OCI-LY3 (cell line): ENCODE data around the gene KCNH2.

Experiments
- H2AFZ ChIP-seq: fragments of 200-600, 300-600 bp; shearing (Covaris generic); 2 replicates; pipeline ENCODE4 v1.6.0; 2014; ENCODE audit warnings: antibody characterized with exemption, low read depth, low read length
- H3K27ac ChIP-seq: fragments of 200-600, 300-600 bp; sonication (generic); 2 replicates; pipeline ENCODE4 v1.5.1; 2014; ENCODE audit warnings: mild to moderate bottlenecking, low read length, moderate library complexity, mixed read lengths
- H3K27me3 ChIP-seq: fragments of 200-600, 300-600 bp; sonication (generic); 2 replicates; pipeline ENCODE4 v1.6.1; 2014; ENCODE audit warnings: low read depth, low read length, mixed read lengths
- H3K36me3 ChIP-seq: fragments of 200-600, 300-600 bp; sonication (generic); replicated peaks from 2 replicates; pipeline ENCODE3; 2014; ENCODE audit warnings: low read depth, low read length, mixed read lengths
- H3K4me1 ChIP-seq: fragments of 300-600, 200-600 bp; sonication (generic); 2 replicates; pipeline ENCODE4 v1.6.1; 2014; ENCODE audit warnings: low read length, mixed read lengths
- H3K4me2 ChIP-seq: fragments of 200-600, 300-600 bp; sonication (generic); 2 replicates; pipeline ENCODE4 v1.6.1; 2014; ENCODE audit warnings: low read length, mixed read lengths
- H3K4me3 ChIP-seq: fragments of 300-600, 200-600 bp; sonication (generic); 2 replicates; pipeline ENCODE4 v1.5.1; 2014; ENCODE audit warnings: antibody characterized with exemption, mild to moderate bottlenecking, low read length, moderate library complexity
- H3K79me2 ChIP-seq: fragments of 300-600, 200-600 bp; shearing (Covaris generic); 2 replicates; pipeline ENCODE4 v1.6.1; 2014; ENCODE audit warnings: mild to moderate bottlenecking, low read length, mixed read lengths
- H3K9ac ChIP-seq: fragments of 300-600, 200-600 bp; shearing (Covaris generic); 2 replicates; pipeline ENCODE4 v1.6.0; 2014; ENCODE audit warnings: mild to moderate bottlenecking, low read length, moderate library complexity
- H3K9me3 ChIP-seq: fragments of 200-600, 300-600 bp; shearing (Covaris generic); 2 replicates; pipeline ENCODE4 v1.6.1; 2014; ENCODE audit warnings: low read length, mixed read lengths; ENCODE audit not compliant: insufficient read depth
- H4K20me1 ChIP-seq: fragments of 200-600, 300-600 bp; sonication (generic); 2 replicates; pipeline ENCODE4 v1.6.1; 2016; ENCODE audit warnings: low read length, mixed read lengths; ENCODE audit not compliant: insufficient read depth
- EZH2phosphoT487 ChIP-seq: fragments of 200-600 bp; shearing (Covaris generic); IDR thresholded peaks from 2 replicates; pipeline ENCODE4 v1.6.1; 2018; ENCODE audit warnings: antibody characterized with exemption, mixed run types, low read depth
- TF ChIP-seq, protein P1 (sequence below): fragments of 200-600, 300-600 bp; sonication (generic); IDR thresholded peaks from 2 replicates; pipeline ENCODE4 v1.5.1; 2014; ENCODE audit warnings: antibody characterized with exemption, low read length, low read depth

The KCNH2 gene

GRCh38 chr7:151005566-151005965 is 27.4 kb upstream of the KCNH2 start:
- TF ChIP-seq, protein P1, sequence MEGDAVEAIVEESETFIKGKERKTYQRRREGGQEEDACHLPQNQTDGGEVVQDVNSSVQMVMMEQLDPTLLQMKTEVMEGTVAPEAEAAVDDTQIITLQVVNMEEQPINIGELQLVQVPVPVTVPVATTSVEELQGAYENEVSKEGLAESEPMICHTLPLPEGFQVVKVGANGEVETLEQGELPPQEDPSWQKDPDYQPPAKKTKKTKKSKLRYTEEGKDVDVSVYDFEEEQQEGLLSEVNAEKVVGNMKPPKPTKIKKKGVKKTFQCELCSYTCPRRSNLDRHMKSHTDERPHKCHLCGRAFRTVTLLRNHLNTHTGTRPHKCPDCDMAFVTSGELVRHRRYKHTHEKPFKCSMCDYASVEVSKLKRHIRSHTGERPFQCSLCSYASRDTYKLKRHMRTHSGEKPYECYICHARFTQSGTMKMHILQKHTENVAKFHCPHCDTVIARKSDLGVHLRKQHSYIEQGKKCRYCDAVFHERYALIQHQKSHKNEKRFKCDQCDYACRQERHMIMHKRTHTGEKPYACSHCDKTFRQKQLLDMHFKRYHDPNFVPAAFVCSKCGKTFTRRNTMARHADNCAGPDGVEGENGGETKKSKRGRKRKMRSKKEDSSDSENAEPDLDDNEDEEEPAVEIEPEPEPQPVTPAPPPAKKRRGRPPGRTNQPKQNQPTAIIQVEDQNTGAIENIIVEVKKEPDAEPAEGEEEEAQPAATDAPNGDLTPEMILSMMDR = no peak
- no peak for TF ChIP-seq EZH2phosphoT487
- Histone ChIP-seq H4K20me1 (no peaks in the 10 kb centered on the region), H2AFZ (no peak overlapping the region), H3K9ac (no peak overlapping the region), H3K4me2 (no peak overlapping the region), H3K79me2 (no peaks in the 10 kb centered on the region), H3K27ac (no peak overlapping the region), H3K9me3 (no peaks in the 10 kb centered on the region), H3K27me3 (peaks cover 2% of the 10 kb centered on the region; the same call in 1 of the 2 replicates), H3K4me1 (no peaks in the 10 kb centered on the region), H3K4me3 (no peak overlapping the region), H3K36me3 (no peaks in the 10 kb centered on the region)

DNA sequence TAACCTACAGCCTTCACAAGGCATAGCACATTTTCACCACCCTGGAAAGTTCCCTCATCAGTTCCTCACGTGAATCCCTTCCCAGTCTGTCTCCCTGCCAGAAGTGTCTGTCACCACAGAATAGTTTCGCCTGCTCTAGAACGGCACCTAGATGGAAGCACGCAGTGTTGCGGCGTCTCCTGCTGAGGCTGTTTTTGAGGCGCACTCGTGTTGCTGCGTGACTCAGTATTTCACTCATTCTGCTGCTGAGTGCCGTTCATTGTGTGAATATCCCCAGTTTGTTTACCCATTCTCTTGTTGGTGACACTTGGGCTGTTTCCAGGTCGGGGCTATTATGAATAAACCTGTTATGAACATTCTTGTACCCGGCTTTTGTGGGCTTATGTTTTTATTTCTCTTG is 25.5 kb upstream of the KCNH2 start:
- Histone ChIP-seq H3K4me1 (no peaks in the 10 kb centered on the region), H3K9me3 (no peaks in the 10 kb centered on the region), H4K20me1 (no peaks in the 10 kb centered on the region), H3K36me3 (no peaks in the 10 kb centered on the region), H3K4me2 (no peak overlapping the region), H2AFZ (no peak overlapping the region), H3K9ac (no peak overlapping the region), H3K27ac (no peak overlapping the region), H3K79me2 (no peaks in the 10 kb centered on the region), H3K4me3 (no peak overlapping the region), H3K27me3 (peaks cover 2% of the 10 kb centered on the region; the same call in 1 of the 2 replicates)
- no peak for TF ChIP-seq EZH2phosphoT487
- TF ChIP-seq, protein P1 = no peak

DNA sequence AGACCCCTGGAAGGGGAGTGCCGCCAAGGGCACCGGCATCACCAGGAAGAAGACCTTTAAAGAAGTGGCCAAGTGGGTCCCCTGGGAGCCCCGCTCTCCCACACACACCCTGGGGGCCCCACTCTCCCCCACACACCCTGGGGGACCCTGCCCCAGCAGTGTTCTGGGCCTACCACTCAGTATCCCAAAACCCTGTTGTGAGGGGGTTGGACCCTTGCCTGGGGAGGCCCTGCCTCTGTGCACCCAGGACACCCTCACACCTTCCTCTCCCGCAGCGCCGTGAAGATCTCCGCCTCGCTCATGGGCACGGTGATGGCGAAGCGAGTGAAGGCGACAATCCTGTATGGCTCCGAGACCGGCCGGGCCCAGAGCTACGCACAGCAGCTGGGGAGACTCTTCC is 23.4 kb upstream of the KCNH2 start:
- no peak overlapping the region for H3K4me2 ChIP-seq
- H3K4me3 ChIP-seq = no peak overlapping the region
- no peaks in the 10 kb centered on the region for H3K79me2 ChIP-seq
- H3K36me3 ChIP-seq = no peaks in the 10 kb centered on the region
- no peaks in the 10 kb centered on the region for H3K9me3 ChIP-seq
- H4K20me1 ChIP-seq = no peaks in the 10 kb centered on the region
- TF ChIP-seq, protein P1 = no peak
- no peak for TF ChIP-seq EZH2phosphoT487
- H3K9ac ChIP-seq = no peak overlapping the region
- H3K27me3 ChIP-seq = peaks cover 2% of the 10 kb centered on the region; the same call in 1 of the 2 replicates
- no peak overlapping the region for H2AFZ ChIP-seq
- no peaks in the 10 kb centered on the region for H3K4me1 ChIP-seq
- H3K27ac ChIP-seq = no peak overlapping the region

DNA sequence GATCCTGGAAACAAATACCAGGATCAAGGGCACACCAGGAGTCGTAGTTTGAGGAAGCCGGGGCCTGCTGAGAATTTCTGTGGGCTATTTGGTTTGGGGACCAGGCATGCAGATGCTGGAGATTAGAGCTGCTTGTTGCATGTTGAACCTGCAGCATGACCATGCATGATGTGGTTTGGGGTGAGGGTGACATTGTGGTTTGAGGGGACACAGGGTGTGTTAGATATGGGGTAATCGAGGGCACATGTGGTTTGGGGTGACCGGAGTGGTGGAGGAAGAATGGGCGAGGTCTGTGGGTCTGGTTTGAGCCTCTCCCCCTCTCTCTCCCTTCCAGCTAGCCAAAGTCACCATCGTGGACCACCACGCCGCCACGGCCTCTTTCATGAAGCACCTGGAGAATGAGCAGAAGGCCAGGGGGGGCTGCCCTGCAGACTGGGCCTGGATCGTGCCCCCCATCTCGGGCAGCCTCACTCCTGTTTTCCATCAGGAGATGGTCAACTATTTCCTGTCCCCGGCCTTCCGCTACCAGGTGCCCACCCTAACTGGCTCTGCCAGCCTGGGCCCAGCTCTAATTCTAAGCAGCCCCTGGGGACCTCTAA is 22.9 kb upstream of the KCNH2 start:
- H2AFZ ChIP-seq = no peak overlapping the region
- no peak overlapping the region for H3K4me3 ChIP-seq
- H3K36me3 ChIP-seq = no peaks in the 10 kb centered on the region
- H3K9ac ChIP-seq = no peak overlapping the region
- H3K4me1 ChIP-seq = no peaks in the 10 kb centered on the region
- H3K9me3 ChIP-seq = no peaks in the 10 kb centered on the region
- no peaks in the 10 kb centered on the region for H3K79me2 ChIP-seq
- H3K27ac ChIP-seq = no peak overlapping the region
- no peak overlapping the region for H3K4me2 ChIP-seq
- no peak for TF ChIP-seq EZH2phosphoT487
- TF ChIP-seq, protein P1 = no peak
- peaks cover 2% of the 10 kb centered on the region; the same call in 1 of the 2 replicates for H3K27me3 ChIP-seq
- no peaks in the 10 kb centered on the region for H4K20me1 ChIP-seq
